IMR-90 (cell line): ENCODE data around the gene ADAMTS16.

ENCODE experiments used
- CEBPB ChIP-seq: IDR thresholded peaks from 2 replicates; pipeline ENCODE4 v1.6.1; 2012; ENCODE audit warnings: low read depth, low read length, improper control_type of control experiment
- CTCF ChIP-seq: conservative IDR thresholded peaks from 2 replicates; pipeline ENCODE4 v1.5.1; 2012; ENCODE audit warnings: mild to moderate bottlenecking, low read depth, low read length, improper control_type of control experiment
- ELK1 ChIP-seq: fragments of 150-350 bp; IDR thresholded peaks from 2 replicates; pipeline ENCODE4 v1.6.1; 2016; ENCODE audit warnings: low read depth, mild to moderate bottlenecking, low read length, moderate library complexity, borderline replicate concordance
- MAFK ChIP-seq: IDR thresholded peaks from 2 replicates; pipeline ENCODE4 v1.6.1; 2012; ENCODE audit warnings: low read depth, low read length, improper control_type of control experiment
- MAZ ChIP-seq: IDR thresholded peaks from 2 replicates; pipeline ENCODE4 v1.6.1; 2012; ENCODE audit warnings: low read depth, mild to moderate bottlenecking, low read length, improper control_type of control experiment, moderate library complexity, borderline replicate concordance
- MXI1 ChIP-seq: IDR thresholded peaks from 2 replicates; pipeline ENCODE4 v1.6.1; 2012; ENCODE audit warnings: low read depth, mild to moderate bottlenecking, low read length, moderate library complexity, borderline replicate concordance
- NFE2L2 ChIP-seq: fragments of 150-350 bp; IDR thresholded peaks from 2 replicates; pipeline ENCODE4 v1.6.1; 2016; ENCODE audit warnings: low read depth, mild to moderate bottlenecking, low read length
- POLR2A ChIP-seq: IDR thresholded peaks from 2 replicates; pipeline ENCODE4 v1.6.1; 2012; ENCODE audit warnings: mild to moderate bottlenecking, low read depth, low read length
- RAD21 ChIP-seq: IDR thresholded peaks from 2 replicates; pipeline ENCODE4 v1.6.1; 2012; ENCODE audit warnings: low read length, improper control_type of control experiment
- RFX5 ChIP-seq: IDR thresholded peaks from 2 replicates; pipeline ENCODE4 v1.8.0; 2012; ENCODE audit warnings: low read depth, mild to moderate bottlenecking, low read length, moderate library complexity
- SMC3 ChIP-seq: fragments of 150-350 bp; IDR thresholded peaks from 2 replicates; pipeline ENCODE4 v1.6.1; 2016; ENCODE audit warnings: low read depth, mild to moderate bottlenecking, antibody characterized with exemption, low read length, moderate library complexity

DNA sequence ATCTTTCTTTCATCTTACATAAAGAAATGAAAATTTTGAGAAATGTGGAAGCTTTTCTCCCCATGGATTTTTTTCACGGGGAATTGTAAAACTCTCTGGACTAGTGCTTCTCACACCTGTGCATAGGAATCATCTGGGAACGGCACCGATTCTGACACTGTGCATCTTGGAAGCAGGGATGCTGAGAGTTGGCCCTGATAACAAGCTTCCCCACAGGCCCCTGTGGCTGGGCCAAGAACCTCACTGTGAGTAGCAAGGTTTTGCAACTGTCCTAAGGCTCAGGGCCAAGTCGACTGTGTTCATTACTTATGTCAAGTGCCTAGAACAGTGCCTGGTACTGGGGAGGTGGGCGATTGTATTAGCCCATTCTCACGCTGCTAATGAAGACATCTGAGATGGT lies 174.5 kb downstream of the ADAMTS16 start:
- TF ChIP-seq CTCF: no peak
- TF ChIP-seq NFE2L2: no peak
- TF ChIP-seq RAD21: no peak
- no peak for TF ChIP-seq POLR2A
- TF ChIP-seq MAZ: no peak
- TF ChIP-seq SMC3: no peak
- TF ChIP-seq MXI1: no peak
- TF ChIP-seq MAFK: no peak
- no peak for TF ChIP-seq RFX5
- TF ChIP-seq ELK1: no peak
- TF ChIP-seq CEBPB: no peak
